ENCODE measurements around the gene CPLX3.

GRCh38 chr15:74783072-74783807 is 43.2 kb upstream of the CPLX3 start:
- TF ChIP-seq CTCF (conservative IDR thresholded peaks at IDR 0.05 in 1 of 2, IDR thresholded peaks at IDR 0.05 in 1 of 2; ENCODE audit: low read depth in 1 of 2, low read length in 2 of 2) = no peak
- TF ChIP-seq EZH2 (IDR thresholded peaks at IDR 0.05; ENCODE audit: low read length, missing control alignments) = no peak

All from fibroblast of lung (primary cell).